SIG-M5 treated with dmso at 0.1 percent for 504 hours (cell line): Measurements from ENCODE around the gene URB1.

Source experiments
- DNase-seq: peaks from one replicate; lab custom pipeline; 2025; ENCODE audit not compliant: unreplicated experiment; lab: John Stamatoyannopoulos, UW

The URB1 gene

DNA sequence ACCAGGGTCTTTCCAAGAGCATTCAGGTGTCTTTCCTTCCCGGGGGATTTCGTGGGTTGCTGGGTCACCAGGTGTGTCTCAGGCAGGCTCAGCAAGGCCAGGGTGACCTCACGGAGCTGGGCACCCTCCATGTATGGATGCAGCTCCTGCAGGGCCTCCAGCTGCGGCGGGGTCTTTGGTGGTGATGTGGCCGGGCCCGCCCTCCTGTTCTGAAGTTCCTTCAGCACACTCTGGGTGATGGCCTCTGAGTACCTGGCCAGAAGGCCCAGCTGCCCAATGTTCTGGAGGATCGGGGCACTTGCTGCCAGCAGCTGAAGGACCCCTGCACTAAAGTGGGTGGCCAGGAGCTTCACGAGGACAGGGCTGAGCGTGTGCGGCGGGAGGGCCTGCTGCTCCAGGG lies 45.5 kb downstream of the URB1 start:
- no peak for DNase-seq

DNA sequence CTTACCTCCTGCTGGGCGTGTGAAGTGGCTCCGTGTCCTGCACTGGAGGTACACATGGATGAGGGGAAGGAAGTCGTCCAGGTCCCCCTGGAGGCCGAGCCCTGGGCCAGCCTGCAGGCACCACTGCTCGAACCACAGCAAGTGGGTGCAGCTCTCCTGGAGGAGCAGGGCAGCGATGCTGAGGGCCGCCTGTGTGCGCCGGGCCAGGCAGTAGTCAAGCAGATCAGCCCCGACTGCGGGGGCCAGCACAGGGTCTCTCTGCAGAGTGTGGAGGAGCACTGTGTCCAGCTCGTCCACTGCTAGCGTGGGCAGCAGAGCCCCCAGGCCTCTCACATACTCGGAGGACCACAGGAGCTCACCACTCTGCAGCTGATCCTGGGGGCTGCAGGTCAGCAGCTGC lies 45.9 kb downstream of the URB1 start:
- no peak for DNase-seq

DNA sequence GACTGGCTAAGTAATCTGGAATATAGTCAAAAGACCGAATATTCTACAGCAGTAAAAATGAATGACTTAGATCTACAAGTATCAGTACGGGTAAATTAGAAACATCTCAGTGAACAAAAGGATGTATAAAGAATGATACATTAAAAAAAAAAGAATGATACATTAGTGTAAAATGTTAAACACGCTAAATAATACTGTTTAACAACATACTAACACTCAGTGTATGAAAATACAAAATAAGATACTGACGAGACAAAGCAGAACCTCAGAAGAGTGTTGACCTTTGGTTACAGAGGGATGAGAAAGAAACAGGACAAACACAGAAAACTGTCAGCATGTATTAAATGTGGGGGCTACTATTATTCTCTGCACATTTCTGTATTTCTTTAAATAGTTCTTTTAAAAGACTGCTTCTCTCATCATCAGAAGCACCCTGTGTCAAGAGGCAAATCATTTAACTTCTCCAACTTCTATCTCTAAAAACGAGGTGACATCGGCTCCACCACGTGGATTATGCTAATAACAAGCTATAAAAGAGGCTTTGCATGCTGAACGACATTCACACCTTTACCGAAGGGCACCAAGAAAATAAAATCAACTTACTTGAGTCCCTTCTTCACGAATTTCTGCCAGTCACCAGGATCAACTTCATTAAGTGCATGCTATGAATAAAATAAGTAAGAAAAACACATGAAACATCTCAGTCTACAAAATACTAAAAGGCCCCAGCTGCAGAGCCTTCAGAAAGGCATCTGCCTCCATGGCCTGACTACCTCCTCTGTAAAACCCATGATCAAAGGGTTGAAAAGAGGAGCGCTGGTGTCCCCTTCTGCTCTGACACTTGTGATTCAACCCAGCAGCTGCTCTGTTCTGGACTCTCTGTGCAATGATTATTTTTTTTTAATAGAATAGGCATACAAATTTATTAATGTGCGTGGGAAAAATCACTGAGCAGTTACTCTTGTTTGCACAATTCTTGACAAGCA lies 51.7 kb downstream of the URB1 start:
- no peak for DNase-seq

DNA sequence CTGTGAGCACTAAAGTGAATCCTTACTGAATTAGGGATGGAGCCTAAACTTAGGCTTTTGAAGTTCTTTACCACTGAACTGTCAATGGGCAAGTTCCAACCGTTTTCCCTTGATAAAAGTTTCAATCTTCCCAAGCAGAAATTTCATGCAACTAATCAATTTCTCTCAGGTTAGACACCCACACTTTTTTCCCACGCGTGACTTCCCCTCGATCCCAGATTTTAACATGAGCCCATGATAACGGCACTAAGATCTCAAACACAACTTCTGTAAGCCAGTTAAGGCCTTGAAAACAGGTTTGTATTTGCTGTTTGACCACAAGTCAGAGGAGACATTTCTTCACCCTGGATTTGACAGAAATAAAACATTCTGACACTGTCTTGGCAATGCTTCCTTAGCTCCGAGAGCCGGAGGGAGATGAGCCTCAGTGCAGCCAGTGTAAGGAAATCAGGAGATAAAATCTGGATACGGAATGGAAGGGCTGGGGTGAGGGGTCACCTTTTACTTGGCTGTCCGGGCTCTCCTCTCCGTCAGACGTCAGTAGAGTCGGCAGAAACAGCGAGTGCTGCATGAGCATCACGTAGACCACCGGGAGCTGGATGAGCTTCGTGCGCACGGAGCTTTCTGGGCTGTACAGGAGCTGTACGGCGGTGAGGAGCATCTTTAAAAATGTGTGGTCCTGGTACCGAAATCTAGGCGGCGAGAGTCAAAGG lies 54.4 kb downstream of the URB1 start:
- DNase-seq, result no peak

DNA sequence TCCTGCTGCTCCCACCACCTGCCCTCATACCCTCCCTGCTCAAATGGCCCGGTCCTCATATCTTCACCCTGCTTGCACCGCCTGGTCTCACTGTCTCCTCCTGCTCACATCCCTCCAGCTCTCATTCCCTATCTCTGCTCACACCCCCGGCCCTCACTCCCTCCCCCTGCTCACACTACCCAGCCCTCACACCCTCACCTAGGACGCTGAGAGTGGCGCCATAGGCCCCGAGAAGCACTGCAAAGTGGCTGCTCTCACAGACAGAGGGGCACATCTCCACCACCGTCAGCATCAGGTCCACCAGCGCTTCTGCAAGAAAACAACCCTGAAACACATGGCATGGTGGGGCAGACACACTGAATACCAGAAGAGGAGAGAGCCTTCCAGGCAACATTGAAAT lies 55.6 kb downstream of the URB1 start:
- DNase-seq, result no peak

DNA sequence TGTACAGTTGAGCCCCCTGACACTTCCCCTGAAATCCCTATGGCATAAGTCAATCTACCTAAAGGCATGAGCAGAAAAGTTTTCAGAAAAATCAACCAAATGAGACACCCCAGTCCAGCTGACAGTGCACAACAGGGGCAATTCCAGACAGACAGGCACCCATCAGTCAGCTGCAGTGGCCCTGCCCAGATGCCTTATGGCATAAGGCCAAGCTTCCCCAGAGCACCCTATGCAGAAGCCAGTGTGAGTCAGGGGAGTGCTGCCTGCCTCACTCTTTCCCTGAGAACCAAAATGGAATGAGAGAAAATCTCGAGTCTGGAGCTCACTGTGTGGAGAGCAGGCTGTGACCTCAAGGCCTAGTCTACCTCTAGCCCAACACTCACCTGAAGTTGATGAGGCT lies 56.1 kb downstream of the URB1 start:
- DNase-seq, result no peak

DNA sequence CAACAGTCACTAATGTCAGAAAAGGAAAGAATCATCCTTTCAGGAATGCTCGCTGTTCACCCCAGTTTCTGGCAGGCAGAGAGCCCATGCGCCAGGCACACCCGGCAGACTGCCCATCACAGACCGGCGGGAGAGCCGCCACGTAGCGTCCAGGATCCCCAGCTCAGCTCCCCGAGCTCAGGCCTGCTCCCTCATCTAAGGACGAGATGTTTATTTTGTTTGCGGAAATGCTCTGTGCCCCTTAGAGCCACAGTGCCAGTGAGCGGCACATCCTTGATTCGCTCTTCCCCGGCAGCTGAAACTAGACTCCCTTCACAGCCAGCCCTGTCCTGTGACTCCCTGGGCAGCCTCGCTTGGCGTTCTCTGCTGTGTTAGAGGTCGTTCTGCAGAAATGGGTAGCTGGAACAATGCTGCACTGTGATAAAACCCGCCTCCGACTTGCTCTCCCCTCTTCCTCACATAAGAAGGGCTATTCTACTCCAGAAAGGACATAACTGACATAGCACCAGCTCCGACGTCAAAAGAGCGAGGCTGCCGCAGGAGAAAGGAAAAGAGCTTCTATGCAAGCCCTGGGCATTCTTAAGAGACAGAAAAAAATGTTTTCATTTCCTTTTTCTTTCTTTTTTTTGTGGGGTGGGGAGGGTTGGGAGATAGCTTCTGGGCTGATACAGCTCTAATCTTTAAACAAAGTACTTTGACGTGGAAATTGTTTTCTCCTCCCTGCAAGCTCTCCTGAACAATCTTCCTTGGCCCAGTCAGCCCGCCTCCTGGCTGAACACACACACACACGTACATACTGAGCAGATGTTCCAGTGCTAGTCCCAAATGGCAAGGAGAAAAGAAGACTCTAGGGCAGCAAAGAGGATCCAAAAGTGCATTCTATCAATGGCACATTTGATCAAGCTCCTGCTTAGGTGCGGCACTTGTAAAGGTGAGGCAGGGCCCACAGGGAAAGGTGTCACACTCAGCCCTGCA lies 56.9 kb downstream of the URB1 start:
- DNase-seq, result no peak

DNA sequence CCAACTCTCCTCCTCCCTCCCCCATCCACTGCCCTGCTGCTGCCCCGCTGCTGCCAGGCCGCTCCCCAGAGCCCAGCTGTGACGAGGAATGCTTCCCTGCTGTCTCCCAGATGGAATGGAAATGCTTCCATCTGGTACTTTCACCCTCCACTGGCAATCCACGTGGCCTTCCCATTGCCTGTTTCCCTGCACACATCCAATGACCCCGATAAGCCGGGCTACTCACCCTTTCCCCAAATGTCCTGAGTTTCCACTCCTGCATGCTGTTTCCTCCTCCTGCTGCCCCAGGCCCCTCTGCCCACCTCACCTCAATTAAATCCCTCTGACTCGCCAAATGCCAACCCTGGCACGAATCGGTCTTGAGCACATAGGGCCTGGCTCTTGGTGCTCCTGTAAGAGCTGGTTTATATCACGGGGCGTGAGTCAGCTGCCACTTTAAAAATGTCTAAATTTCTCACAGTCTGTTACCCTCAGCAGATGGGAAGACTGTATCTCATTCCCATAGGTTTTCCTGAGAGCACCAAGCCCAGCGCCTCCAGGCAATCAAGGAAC lies 57.8 kb downstream of the URB1 start:
- no peak for DNase-seq

DNA sequence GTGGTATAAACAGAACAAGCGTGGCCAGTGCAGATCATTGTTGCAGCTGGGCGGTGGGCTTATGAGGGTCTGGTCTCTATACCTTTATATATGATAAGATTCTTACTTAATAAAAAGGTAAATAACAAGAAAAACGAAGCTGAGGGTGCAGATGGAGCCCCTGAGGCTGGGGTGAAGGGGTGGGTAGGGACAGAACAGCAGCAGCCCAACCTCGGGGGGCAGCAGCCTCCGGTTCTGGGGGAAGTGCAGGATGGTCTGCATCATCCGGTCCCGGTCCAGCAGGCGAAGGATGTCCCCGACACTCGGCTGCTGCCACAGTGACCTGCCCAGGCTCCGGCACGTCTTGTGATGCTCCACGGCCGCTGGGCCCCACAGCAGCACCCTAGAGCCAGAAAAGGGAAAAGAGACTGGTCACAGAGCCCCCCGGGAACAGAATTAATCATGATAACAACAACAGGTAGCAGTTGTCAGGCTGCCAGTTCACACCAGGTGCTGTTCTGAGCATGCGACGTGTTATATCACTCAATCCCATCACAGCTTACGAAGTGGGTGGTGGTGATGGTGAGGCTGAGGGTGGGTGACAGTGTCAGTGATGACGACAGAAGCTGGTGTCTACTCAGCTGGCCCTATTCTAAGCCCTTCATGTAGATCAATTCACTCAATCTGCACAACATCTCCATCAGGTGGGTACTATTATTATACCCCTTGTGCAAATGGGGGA lies 58.7 kb downstream of the URB1 start:
- no peak for DNase-seq

DNA sequence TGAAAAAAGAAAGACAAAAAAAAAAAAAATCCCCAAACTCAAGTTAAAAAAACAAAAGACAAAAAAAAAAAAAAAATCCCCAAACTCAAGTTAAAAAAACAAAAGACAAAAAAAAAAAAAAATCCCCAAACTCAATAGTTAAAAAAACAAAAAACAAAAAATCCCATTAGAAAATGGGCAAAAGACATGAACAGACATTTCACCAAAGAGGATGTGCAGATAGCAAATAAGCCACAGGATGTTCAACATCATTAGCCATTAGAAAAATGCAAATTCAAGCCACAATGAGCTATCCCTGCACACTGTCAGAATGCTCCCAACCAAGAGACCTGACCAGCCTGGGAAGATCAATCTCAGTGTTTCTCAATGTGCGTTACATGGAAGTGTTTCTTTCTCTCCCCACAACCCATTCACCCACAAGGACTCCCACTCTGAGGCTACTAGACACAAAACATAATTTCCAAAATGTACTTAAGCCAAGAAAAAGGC lies 60.3 kb downstream of the URB1 start:
- no peak for DNase-seq

DNA sequence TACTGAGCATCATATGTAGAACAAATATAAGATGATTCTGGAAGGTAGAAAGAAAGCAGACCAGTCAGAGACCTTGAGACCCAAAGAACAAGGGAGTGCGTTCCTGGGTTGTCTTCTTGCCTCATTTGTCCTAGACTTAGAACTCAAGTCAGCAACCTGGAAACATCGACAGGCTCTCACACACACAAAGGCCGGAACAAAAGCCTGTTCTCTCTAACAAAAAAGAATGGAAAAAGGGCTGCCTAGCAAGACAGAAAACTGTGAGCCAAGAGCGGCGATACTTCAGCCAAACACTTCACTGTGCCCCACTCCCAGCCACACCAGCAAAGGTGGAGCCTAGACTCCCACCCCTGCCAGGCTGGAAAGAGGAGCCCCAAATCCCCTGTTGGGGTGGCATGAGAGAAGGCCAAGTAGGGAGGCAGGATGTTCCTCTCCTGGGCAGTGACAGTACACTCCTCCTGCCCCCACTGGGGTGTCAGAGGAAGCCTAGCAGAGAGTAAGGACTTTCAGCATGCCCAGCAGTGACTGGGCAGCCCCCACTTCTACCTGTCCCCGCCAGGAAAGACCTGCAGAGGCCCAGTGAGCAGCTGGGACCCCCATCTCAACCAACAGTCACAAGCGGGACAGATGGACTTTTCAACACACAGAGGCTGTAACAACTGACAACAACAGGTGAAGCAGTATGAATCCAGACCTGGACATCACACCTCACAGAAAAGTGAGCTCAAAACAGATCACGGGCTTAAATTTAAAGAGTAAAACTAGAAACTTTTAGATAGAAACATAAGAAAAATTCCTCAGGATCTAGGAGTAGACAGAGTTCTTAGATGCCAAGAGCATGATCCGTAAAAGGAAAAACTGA lies 61.1 kb downstream of the URB1 start:
- DNase-seq, result no peak

DNA sequence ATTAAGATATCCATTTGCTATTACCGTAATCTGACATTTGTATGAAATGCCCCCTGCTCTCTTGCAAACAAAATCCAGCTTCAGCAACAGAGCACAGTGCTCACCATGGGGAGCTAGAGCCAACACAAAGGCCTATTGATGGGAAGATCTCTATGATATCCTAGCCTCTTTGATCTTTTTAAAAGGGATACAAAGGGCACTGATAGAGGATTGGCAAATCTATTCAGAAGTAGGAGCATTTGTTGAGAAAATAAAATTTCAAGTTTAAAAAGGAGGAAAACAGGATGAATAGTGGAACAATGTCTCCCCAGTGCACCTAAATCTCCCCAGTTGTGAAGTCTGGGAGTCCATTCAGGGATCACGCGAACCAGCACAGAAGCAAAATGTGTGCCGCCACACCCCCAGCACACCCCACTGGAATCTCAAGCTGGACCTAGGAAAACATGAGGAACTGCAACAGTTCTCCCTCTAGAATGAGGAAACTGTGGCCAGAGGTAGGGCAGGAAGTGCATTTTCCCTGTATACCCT lies 62.0 kb downstream of the URB1 start:
- DNase-seq, result no peak

DNA sequence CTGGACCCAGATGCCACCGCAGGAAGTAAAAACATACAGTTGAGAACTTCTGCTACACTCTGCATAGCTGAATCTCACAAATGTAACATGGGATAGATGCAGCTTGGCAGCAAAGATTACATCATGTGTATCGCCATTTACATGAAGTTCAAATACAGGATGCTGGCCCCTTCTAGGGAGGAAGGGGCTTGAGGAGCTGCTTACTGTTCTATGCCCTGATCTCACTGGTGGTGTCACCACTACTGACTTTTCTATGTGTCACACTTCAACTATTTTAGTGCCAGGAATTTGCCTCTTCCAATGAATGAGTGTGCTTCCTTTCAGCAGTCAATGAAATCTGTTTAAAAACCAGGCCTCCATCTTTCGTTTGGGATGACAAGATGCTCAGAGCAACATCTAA lies 63.0 kb downstream of the URB1 start:
- no peak for DNase-seq

DNA sequence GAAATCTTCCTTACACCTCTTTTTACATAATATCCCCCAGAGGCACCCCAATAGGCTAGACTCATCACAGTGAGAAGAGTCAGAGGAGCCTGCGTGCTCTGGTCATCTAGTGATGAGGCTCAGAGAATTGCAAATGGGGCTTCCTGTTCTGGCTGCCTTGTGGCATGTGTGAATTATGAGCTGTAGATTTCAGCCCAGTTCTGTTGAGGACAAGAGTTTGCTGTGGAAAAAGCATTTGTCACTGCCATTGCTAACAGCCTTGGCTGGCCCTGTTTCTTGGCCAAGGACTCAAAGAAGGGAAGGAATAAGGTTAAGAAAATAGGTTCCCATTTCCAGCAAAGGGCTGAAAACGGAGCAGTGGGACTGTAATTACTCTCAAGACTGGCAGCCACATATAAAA lies 63.5 kb downstream of the URB1 start:
- no peak for DNase-seq

DNA sequence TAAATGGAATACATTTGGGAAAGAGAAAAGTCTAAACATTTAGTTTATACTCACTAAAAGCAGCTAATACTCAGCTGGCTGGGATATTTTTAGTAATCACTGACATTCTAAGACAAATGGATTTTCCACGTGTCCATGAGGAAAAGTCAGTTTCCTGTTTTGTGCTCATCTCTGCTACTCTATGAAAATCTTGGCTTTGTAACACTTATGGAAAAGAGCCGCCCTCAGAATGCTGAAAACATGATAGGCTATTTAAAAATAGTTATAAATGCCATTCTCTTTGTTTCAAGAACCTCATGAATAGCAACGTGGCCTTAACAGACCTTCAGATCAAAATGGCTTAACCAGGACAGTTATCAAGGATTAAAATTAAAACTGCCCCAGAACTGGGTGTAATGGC lies 64.2 kb downstream of the URB1 start:
- no peak for DNase-seq

DNA sequence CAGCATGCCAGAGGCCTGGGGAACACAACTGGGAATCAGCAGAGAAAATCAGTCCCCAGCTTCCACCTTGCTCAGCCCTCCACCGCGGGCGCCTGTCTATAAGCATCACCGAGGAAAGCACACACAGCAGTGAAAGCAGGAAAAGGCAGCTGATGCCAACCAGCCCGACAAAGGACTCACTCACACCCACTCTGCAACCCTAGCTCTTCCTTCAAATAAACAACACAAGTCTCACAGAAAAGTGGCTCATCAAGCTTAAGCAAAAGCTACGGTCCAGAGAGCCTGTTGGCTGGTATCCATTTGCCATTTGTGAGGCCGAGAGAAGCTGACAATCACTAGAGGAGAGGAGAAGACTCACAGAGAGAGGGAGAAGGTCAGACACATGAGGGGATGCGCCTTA lies 67.1 kb downstream of the URB1 start:
- no peak for DNase-seq

DNA sequence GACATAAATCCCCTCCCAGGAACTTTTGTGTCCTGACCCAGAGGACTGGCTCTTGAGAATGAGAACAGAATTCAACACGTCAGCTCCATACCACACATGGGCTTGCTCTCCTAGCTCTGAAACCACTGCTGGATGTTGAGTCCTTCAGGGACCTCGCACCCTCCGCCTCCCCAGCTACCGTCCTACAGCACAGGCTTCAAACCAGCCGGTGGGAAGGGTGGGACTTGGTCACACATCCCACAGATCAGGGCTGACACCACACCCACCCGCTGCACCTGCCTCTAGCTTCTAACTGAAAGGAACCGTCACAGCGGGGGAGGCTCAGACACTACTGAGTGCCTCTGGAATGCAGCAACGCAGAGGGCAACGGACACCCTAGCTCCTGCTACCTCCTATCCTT lies 70.1 kb downstream of the URB1 start:
- DNase-seq, result no peak

DNA sequence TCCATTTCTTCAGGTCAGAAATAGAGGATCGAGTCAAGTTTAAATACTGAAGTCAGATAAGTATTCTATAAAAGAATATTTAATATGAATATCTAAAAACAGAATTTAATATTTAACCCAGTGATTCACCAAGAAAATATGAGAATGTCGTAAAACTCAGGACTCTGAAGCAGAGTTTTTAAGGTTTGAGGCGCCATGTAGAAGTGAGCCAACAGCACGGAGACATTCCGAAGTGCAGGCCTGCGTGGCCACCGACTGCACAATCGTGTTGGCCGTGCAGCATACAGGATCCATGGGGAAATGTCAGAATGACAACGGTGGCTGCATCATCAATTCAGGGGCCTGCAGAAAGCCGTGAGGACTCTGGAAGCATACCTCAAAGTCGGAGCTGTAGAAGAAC lies 70.7 kb downstream of the URB1 start:
- no peak for DNase-seq

DNA sequence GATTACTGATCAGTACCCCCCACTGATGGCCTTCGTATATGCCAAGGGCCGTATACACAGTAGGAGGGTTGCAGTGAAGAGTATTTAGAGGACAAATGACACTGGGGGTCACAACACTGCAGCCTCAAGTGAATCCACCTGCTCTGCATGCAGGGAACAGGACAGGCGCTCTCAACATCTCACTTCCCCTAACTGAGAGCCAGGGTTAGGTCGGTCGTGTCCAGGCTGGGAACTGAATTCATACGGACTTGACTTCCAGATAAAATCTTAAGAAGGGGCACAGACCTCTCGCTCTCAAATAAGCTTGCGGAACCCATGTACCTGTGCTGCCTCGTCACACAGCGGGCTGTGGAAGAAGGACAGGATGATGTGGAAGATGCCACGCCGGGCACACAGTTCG lies 71.3 kb downstream of the URB1 start:
- no peak for DNase-seq
